Ramos (cell line): ENCODE measurements around the gene UIMC1.

Experiments used
- in situ Hi-C: fragments of 300-500 bp; cut with MboI; formaldehyde crosslinking; loops from one replicate; pipeline ENCODE4 v1.14.3; 2022; ENCODE audit warnings: low sequenced_read_pairs; ENCODE audit not compliant: unreplicated experiment

Gene UIMC1

GRCh38 chr5:176956756-176957155, 49.8 kb downstream of the UIMC1 start:
- in situ Hi-C loops = no loop called here

DNA sequence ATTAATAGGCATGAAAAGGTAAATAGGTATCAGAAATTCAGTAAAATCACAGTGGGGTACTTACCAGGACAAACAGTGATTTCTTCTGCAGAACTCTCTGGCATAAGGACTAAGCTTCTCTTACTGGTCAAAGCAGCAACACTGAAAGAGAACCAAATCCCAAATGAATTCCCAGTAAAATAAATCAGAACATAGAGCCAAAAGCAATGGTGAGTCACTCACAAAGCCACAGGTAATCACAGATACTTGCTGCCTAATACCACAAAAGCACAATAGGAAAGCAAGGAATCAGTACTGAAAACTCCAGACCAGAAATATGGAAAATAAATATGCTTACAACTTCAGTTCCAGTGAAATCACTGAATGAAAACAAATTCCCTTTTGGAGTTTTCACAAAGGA, 50.7 kb downstream of the UIMC1 start:
- in situ Hi-C loops = no loop called here

- in situ Hi-C loops = no loop called here
Observed at GRCh38 chr5:176954050-176954449, 52.5 kb downstream of the UIMC1 start.

GRCh38 chr5:176952531-176953193, 53.9 kb downstream of the UIMC1 start:
- in situ Hi-C loops = no loop called here

- in situ Hi-C loops = no loop called here
Observed at GRCh38 chr5:176948458-176948857, 58.1 kb downstream of the UIMC1 start.

DNA sequence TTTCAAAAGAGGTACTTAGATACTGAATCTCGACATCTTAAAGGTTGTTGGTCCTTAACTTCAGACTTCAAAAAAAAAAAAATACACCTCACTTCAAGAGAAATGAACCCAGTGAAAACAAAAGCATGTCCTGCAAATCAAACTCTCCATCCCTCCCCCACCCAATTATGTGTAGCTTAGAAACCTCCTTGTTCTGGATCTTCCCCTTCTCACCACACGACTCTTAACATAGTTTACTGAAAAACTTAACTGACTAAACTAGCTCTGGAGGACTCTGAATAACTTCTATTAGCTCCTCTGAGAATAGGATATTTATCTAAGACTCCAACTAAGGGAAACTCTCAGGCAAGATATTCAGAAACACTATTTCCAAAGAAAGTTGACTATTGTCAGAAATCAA, 58.7 kb downstream of the UIMC1 start:
- in situ Hi-C loops = no loop called here

GRCh38 chr5:176944268-176944667, 62.3 kb downstream of the UIMC1 start:
- in situ Hi-C loops = no loop called here

DNA sequence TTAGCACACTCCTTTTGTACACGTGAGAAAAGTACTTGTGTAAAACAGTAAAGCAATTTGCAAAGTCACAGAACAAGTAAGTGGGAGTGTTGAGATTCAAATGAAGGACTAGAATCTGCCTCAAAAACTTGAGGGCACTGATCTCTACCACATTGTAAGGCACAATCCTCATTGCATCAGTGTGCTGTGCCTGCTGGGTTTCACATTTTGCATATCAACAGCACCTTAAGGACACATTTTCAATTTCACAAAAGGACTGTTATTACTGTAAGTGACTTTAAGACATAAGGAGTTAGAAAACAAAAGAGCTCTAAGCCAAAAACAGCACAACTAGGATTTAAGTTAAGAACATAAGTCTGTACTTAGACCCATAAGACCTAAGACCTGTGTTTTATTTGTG, 62.8 kb downstream of the UIMC1 start:
- in situ Hi-C loops = no loop called here

GRCh38 chr5:176941951-176942350, 64.6 kb downstream of the UIMC1 start:
- in situ Hi-C loops = no loop called here

DNA sequence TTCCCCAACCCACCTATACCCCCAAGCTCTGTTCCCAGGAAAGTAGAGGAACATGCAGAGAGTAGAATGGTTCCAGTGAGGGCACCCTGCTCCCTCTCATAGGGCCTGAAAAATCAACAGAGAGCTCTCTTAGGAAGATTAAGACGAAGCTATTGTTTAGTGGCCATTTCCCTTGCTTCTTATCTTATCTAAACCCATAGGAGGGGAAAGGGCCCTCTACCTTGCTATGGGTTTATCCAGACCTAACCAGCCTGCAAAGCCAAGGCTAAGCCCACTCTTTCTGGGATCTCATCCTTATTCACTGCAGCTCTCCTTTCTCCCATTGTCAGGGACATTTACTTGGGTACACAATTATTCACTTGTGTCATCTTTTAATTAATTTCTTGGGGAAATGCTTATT, 68.1 kb downstream of the UIMC1 start:
- in situ Hi-C loops = no loop called here

DNA sequence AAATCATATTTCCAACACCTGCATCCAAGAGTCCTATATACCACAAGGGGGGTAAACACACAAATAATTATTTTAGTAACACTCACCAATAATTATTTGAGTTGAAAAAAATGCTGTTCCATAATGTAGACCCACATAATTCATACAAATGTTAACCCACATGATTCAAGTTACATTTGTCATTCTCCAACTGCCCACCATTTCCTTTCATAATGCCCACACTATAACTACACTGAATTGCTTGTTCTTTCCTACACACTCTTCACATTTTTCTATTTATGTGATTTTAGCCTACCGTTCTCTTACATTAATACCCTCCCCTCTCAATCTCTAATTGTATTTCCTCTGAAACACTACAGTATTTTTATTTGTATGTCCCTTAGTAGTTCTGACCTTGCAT, 71.6 kb downstream of the UIMC1 start:
- in situ Hi-C loops = no loop called here

GRCh38 chr5:176934309-176934930, 72.2 kb downstream of the UIMC1 start:
- in situ Hi-C loops = no loop called here

GRCh38 chr5:176929654-176930053, 76.9 kb downstream of the UIMC1 start:
- in situ Hi-C loops = no loop called here

DNA sequence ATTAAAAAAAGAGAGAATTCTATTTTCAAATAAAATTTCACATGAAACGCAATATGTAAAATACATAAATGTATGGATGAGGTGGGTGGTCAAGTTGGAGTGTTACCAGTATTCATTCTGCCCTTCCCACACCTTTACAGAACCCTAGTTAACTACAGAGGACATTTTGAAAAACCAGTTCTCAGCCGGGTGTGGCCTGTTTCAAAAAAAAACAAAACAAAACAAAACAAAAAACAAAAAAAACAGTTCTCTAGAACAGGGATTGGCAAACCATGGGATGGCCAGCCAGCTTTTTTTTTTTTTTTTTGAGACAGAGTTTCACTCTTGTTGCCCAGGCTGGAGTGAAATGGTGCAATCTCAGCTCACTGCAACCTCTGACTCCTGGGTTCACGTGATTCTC, 79.0 kb downstream of the UIMC1 start:
- in situ Hi-C loops = no loop called here

GRCh38 chr5:176922817-176923216, 83.8 kb downstream of the UIMC1 start:
- in situ Hi-C loops = no loop called here

DNA sequence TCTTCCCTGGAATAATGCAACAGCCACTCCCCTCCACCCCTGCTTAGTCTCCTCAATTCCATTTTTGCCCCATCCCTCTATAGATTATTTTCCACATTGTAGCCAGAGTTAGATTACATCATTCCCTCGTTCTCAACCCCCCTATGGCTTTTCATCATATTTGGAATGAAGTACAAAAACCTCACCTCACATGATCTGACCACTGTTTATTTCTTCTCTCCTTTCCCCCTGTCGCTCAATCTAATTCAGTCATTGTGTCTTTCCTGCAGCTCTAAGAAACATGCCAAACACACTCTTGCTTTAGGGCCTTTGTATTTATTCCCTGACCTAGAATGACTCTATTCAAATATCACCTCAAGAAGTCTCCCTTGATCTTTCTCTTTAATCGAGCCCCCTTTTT, 84.9 kb downstream of the UIMC1 start:
- in situ Hi-C loops = no loop called here

- in situ Hi-C loops = no loop called here
Observed at GRCh38 chr5:176918613-176919012, 88.0 kb downstream of the UIMC1 start.

- in situ Hi-C loops = no loop called here
Observed at GRCh38 chr5:176916337-176916736, 90.2 kb downstream of the UIMC1 start.

GRCh38 chr5:176915906-176916305, 90.7 kb downstream of the UIMC1 start:
- in situ Hi-C loops = no loop called here

- in situ Hi-C loops = no loop called here
Observed at GRCh38 chr5:176912115-176912514, 94.5 kb downstream of the UIMC1 start.

- in situ Hi-C loops = no loop called here
Observed at GRCh38 chr5:176908675-176909368, 97.8 kb downstream of the UIMC1 start.

- in situ Hi-C loops = no loop called here
Observed at GRCh38 chr5:176906796-176907195, 99.8 kb downstream of the UIMC1 start.
